SK-N-SH treated with all-trans-retinoic acid at 6 μM for 48 hours (cell line): Measurements from ENCODE around the gene CFAP45.

ENCODE experiments used
- ESRRG ChIP-seq: fragments of 250-450 bp; sonication (Bioruptor Pico); IDR thresholded peaks from 2 replicates; pipeline ENCODE4 v1.6.1; 2021; ENCODE audit warnings: mild to moderate bottlenecking
- RARB ChIP-seq: fragments of 250-450 bp; sonication (Bioruptor Pico); IDR thresholded peaks from 2 replicates; pipeline ENCODE4 v1.8.0; 2021; ENCODE audit warnings: mild to moderate bottlenecking, moderate library complexity
- ZNF70 ChIP-seq: fragments of 450-650 bp; formaldehyde crosslinking; IDR thresholded peaks from 2 replicates; pipeline ENCODE4 v1.5.0; 2020; ENCODE audit warnings: mild to moderate bottlenecking, moderate library complexity

- TF ChIP-seq ZNF70 = no peak
- TF ChIP-seq ESRRG = no peak
- TF ChIP-seq RARB = no peak
Observed at GRCh38 chr1:159906960-159907359, 7.0 kb upstream of the CFAP45 start.
